Measurements from ENCODE around the gene LINC00632.

LINC00632 gene

DNA sequence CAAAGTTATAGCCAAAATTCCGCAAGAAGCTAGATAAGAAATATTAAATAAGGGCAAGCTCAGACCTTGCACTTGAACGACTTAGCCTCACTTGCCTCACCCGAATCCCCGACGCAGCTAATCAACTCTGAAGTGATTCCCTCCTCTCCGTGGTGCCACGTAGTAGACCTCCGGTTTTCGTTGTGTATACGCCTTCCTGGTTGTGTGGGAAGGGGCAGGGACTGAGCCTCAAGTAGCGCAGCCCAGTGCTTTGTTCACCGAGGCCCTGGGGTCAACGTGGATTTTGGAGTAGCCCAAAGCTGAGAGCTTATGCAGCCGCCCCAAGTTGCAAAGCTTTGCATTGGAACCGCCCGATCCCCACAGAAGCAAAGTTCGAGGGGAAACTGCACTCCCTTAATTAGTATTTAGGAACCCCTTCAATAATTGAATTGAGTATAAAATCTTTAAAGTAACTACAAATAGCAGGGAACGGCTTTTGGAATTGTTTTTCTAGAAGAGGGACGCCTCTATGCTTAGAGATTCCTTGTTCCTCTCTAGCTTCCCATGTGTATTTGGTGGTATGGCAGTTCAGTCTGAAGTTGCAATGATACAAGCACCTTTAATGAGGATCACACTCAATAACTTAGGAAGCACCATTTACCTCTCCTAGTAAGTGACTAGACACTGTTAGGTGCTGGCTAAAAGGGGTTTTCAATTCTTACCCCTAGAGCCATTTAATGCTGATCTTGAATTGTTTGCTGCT lies 55.7 kb downstream of the LINC00632 start:
- DNase-seq = no peak

DNA sequence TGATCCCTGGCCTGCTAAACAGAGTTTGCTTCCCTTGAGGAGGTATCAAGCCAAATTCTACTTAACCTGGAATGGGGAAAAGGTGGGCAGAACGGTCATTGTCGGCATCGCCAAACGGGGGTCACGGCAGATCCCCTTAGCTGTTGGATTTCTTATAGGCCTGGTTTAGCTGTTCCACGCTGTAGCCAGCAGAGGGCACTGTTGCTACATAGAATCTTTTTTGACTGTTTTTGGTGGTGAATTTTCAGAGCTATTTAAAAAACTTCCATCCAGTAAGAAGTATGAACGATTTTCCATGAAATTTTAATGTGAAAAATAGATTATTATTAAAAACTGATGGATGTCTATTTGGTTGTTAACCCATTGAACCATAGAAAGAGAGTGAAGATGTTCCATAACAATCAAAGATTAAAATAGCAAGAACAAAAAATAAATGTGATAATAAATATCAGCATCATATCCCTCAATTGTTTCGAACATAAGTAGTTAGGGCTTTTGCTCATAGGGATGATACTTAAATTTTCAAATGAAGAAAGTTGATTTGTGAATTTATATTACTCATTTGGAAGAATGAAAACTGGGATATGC lies 56.6 kb downstream of the LINC00632 start:
- DNase-seq = no peak

DNA sequence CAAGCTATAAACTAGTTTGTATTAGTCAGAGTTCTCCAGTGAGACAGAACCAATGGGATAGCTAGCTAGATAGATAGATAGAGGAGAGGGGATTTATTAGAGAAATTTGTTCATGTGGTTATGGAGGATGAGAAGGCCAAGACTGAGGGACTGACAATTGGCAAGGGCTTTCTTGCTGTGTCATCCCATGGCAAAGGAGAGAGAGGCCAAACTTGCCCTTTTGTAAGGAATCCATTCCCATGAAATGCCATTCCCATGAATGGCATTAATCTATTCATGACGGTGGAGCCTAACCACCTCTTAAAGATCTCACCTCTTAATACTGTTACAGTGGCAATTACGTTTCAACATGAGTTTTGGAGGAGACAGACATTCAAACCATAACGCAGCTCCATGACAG lies 58.1 kb downstream of the LINC00632 start:
- no peak for DNase-seq

DNA sequence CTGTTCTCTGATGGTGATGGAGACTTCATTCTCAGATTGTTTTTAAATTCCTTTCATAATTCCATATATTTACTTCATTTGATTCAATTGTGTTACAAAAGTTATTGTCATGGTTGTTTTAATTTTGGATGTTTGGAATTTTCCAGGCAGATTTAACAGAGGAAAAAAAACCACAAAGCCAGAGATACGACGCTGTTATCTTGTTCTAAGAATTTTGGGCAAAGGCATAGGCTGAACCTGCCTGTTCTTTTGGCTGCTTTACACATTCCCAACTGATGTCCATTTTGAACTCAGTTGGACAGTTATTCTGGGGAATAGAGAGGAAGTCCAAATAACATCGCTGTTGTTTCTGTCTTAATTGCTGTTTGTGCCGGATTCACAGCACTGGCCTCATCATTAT lies 65.7 kb downstream of the LINC00632 start:
- DNase-seq = no peak

DNA sequence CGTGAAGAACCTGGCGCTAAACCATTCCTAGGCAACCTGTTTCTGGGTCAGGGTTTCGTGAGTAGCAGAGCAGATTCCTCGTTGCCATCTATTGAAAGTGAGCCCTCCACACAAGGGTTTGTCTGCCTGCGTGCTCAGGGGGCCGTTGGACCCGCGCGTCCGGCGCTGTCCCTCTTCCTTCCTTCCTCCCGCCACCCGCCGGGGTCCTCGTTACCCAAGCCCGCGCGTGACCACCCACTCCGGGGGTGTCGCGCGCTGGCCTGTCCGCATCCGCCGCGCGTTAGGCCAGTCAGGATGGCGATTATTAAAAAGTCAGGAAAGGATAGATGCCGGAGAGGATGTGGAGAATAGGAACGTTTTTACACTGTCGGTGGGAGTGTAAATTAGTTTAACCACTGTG lies 66.8 kb downstream of the LINC00632 start:
- DNase-seq = no peak

DNA sequence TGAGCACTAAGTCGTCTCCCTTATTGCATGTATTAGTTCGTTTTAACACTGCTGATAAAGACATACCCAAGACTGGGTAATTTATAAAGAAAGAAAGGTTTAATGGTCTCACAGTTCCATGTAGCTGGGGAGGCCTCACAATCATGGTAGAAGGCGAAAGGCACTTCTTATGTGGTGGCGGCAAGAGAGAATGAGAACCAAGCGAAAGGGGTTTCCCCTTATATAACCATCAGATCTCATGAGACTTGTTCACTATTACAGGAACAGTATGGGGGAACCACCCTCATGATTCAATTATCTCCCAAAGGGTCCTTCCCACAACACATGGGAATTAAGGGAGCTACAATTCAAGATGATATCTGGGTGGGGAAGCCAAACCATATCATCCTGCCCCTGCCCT lies 85.1 kb downstream of the LINC00632 start:
- DNase-seq = no peak

DNA sequence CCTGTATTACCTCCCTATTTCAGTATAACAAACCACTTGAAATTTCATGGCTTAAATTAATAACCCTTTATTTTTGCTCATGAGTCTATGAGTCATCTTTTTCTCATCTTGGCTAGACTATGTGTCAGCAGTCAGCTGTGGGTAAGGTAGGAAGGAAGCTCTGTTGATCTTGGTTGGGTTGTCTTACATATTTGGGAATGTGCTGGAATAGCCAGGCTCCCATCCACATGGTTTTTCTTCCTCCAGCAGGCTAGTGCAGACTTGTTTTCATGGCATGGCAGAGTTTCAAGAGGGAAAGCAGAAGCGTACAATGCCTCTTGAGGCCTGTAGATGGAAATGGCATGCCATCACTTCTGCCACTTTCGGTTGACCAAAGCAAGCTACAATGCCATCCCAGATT lies 89.7 kb downstream of the LINC00632 start:
- no peak for DNase-seq

DNA sequence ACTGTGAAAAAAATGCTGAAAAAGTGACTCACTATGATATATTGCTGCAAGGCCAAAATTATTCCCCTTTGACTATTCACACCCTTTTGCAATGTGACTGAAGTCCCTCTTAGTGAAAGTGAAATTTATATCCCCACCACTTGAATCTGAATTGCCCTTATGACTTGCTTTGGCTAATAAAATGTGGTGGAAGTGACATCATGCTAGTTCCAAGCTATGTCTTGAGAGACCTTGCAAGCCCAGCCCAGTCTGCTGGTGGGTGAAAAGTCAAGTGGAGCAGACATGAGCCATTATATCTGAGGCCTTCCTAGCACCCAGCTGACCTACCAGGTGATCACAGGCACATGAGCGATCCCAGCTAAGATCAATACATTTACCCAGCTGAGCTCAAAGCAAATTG lies 94.7 kb downstream of the LINC00632 start:
- DNase-seq = no peak

DNA sequence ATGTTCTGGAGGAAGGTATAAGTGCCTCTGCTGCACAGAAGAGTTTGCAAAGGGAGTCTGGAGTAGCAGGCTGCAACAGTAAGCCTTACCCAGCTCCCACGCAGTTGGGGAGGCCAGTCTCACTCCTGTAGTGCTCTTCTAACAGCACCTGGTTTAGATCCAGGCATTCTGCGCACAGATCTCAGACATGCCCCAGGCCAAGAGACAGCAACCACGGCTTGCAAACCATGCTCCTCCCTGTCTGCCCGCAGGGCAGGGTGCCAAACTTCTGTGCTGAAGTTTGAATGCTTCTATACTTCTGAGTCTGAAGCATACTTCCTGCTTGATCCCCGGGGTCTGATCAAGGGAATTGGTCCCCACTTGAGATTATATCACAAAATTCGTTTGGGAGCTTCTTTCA lies 106.3 kb downstream of the LINC00632 start:
- DNase-seq = no peak

DNA sequence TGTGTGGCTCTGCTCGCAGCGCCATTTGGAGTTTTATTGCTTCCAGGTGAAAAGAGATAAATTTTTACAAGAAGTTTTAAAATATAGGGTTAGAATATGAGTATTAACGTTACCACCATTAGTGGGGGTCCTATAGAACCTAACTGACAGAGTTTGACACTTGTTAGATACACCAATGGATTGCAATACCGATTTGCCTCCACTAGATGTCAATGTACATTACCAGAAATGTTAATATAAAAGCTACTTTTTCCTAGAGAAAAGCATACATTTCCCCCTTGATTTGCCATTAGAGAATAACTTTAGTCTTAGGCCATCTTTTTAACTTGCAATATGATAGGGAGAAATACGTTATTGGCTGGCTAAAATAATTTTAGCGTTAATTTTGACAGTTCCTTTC lies 108.4 kb downstream of the LINC00632 start:
- DNase-seq = peak; percentile 3

DNA sequence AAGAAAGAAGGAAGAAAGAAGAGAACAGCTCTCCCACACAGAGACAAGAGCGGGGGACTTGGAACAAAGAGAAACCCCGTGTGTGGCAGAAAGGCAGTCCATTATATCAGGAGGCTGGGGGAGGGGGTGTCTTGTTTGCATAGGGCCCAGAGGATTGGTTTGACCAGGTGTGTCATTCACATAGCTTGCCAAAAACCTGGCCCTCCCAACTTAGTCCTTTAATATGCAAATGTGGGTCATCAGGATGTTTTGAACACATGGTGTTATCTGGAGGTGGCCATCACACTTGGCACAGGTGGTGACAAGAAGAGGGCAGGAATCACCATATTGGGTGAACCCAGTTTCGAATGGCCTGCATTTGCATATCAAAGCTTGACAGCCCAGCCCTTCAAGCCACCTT lies 111.7 kb downstream of the LINC00632 start:
- no peak for DNase-seq

DNA sequence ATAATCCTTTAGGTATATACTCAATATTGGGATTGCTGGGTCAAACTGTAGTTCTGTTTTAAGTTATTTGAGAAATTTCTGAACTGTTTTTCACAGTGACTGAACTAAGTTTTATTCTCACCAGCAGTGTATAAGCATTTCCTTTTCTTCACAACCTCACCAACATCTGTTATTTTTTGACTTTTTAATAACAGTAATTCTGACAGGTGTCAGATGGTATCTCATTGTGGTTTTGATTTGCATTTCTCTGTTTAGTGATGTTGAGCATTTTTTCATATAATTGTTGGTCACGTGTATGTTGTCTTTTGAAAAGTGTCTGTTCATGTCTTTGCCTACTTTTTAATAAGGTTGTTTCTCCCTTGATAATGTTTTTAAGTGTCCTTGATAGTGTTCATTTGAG lies 112.6 kb downstream of the LINC00632 start:
- no peak for DNase-seq

DNA sequence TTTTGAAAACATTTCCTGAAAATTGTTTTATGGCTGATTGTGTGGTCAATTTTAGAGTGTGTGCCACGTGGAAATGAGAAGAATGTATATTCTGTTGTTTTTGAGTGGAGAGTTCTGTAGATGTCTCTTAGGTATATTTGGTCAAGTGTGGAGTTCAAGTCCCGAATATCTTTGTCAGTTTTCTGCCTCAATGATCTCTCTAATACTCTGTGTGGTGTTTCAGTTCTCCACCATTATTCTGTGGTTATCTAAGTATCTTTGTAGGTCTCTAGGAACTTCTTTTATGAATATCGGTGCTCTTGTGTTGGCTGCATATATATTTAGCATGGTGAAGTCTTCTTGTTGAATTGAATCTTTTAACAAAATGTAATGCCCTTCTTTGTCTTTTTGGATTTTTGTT lies 113.3 kb downstream of the LINC00632 start:
- no peak for DNase-seq

DNA sequence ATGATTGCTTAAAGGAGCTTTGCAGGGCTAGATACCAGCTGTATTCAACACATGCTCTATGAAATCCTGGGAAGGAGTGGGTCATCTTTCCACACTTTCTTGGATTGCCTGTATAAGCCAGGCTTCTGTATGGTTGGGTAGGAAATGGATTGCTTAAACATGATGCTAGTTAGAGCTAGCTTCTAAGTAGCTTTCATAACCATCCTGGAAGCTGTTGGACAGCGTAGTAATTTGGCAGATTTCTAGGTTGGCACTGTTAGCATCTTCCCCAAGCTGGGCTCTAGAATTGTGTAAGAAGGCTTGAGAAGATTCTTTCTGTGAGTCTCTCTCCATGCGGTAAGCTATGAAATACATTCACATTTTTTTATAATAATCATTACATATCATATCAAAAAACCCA lies 127.3 kb downstream of the LINC00632 start:
- no peak for DNase-seq
